GM12874 (cell line): Measurements from ENCODE around the gene TBXA2R.

Experiments
- TF ChIP-seq, protein P1 (sequence below): IDR thresholded peaks from 2 replicates; pipeline ENCODE4 v1.5.1; 2011; ENCODE audit warnings: low read depth, mild to moderate bottlenecking, control low read depth, low read length, moderate library complexity; ENCODE audit not compliant: insufficient read depth

Gene TBXA2R

DNA sequence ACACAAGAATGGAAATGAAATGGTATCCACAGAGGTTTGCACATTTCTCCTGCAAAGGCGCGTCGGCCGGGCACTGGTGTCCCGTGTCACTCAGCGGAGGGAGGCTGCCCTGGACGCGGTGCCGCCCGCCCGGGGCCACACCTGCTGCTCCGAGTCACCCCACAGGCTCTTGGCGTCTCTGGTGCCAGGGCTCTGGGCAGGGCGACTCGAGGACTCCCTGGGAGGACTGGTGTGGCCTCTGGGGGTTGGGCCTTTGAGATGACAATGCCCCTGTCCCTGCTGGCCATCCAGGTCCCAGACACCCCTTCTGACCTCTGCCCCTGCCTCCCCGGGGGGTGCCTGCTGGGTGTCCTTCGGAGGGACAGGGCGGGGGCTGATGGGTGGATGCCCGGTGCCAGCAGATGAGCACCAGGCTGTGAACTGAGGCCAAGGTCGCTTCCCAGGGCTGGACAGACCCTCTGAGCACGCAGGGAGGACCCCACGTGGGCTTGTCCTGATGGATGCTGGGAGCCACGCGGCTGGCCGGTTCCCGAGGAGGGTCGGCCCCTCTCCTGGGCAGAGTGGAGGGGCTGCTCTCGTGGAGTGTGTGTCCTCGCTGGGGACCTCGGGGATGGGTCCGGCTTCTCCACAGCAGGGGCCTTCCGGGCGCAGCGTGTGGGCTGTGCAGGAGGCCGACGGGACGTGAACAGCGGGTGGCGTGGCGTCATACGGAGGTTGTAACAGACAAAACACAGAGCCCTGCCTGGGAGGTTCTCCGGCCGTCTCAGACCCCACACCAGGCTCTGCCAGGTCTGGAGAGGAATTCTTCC is 24.6 kb upstream of the TBXA2R start:
- TF ChIP-seq, protein P1, sequence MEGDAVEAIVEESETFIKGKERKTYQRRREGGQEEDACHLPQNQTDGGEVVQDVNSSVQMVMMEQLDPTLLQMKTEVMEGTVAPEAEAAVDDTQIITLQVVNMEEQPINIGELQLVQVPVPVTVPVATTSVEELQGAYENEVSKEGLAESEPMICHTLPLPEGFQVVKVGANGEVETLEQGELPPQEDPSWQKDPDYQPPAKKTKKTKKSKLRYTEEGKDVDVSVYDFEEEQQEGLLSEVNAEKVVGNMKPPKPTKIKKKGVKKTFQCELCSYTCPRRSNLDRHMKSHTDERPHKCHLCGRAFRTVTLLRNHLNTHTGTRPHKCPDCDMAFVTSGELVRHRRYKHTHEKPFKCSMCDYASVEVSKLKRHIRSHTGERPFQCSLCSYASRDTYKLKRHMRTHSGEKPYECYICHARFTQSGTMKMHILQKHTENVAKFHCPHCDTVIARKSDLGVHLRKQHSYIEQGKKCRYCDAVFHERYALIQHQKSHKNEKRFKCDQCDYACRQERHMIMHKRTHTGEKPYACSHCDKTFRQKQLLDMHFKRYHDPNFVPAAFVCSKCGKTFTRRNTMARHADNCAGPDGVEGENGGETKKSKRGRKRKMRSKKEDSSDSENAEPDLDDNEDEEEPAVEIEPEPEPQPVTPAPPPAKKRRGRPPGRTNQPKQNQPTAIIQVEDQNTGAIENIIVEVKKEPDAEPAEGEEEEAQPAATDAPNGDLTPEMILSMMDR, result no peak

DNA sequence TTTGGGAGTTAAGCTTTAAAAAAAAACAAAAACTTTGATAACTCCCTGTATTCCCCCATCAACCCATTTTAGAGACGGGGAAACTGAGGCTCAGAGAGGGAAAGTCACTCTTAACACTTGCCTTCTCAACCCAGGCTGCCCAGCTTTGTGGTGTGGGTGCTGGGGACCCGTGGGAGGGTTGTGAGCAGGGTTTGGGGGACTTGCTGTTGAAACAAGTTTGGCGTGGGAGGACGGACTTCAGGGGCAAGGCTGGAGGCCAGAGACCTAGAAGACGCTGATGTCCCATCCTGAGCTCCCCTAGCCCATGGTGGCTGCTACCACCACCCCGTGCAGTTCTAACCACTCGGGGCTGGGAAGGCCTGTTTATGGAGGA is 20.7 kb upstream of the TBXA2R start:
- TF ChIP-seq, protein P1, result no peak

DNA sequence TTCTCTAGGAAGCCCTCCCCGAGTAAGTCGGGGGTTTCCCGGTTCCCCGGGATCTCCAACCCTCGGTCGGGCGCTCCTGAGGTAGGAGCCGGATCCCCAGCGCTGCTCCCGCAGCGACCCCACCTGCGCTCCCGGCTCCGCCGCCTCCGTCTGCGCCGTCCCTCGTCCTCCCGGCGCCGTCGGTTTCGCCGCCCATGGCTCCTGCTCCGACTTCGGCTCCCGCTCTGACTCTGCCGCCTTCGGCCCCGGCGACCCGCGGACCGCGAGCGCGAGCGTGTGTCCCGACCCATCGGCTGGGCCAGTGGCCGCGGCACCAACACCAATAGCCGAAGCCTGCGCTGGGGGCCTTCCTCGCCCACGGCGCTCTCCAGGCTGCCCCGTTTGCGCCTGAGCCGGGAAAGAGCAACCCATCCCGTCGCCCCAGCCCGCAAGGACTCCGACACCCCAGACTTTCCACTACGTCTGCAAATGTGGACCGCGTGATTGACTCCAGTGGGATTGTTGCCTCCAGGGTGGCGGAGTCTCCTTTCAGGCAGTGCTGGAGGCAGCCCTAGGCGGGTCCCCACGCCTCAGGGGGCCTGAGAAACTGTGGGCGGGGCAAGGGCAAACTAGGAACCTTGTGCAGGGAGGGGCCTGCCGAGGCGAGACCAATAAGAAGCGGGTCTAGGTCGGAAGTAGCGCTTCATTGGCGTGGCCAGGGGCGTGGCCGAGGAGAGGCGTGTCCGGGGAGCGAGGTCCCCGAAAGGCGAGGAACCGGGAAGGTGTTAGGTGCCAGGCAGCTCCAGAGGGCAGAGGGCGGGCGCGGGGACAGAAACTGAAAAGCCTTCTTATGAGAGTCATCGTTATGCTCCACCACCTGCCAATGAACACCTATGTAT is 20.0 kb upstream of the TBXA2R start, which contains the start of gene CACTIN:
TSS of gene CACTIN (minus strand) at position 318 of the 878 bp plus-strand sequence. CDS start at position 290, 28 bp downstream.
- TF ChIP-seq, protein P1, result no peak

DNA sequence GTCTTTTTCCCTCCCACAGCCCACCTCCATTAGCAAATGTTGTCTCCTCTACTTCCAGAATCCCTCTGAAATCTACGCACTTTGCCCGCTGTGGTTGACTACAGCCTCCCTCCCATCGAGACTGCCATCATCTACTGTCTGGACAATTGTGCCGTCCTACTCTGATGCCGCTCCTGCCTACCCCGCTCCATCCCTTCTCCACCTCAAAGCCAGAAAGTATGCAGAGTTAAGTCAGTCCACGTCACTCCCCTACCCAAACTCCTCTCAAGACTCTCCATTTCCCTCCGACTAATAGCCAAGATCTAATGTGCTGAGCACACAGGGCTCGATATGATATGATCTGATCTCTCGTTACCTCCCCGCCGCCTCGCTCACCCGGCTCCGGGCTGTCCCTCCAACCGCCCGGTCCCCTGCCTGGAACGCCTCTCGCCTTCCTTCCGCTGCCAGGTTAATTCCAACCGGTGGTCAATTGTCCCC is 19.4 kb upstream of the TBXA2R start:
- TF ChIP-seq, protein P1, result no peak

DNA sequence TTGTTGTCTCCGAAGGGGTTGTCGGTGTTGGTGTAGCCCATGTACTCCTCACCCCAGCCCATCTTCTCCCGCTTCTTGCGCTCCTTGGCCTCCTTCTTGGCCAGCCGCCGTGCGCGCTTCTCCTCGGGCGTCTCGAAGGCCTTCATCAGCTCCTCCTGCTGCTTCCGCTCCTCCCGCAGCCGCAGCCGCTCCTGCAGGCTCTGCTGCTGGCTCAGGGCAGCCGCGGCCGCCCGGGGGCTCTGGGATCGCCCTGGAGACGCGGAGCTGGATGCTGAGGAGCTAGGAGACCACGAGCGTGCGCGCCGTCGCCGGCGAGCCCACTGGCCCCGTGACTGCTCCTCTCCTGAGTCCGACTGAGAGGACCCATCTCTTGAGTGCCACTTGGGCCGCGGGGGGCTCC is 17.0 kb upstream of the TBXA2R start:
- TF ChIP-seq, protein P1, result no peak

DNA sequence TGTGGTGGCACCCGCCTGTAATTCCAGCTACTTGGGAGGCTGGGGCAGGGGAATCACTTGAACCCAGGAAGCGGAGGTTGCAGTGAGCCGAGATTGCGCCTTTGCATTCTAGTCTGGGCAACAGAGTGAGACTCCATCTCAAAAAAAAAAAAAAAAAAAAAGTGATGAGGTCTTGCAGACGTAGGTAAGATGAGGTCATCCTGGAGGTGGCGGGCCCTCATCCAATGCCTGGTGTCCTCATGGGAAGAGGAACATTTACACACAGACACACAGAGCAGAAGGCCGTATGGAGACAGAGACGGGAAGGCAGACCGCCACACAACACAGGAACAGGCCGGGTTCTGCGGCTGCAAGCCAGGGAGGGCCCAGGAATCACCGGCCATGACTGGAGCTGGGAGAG is 15.5 kb upstream of the TBXA2R start:
- TF ChIP-seq, protein P1, result no peak

DNA sequence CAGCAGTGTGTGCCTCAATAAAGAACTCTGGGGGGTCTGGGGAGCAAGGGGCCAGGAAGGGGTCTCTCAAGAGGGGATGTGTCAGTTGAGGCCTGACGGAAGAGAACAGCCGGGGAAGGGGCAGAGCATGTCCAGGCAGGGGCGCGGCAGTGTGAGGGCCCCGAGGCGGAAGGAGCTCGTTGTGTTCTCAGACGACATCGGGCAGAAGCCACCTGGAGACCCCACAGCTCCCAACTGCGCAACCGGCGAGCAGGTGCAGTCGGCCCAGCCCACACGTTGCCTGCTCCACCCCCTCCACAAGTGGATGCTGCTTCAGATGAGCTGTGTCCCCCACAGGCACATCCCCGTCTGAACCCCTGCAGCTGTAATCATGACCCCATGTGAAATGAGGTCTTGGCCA is 15.0 kb upstream of the TBXA2R start:
- TF ChIP-seq, protein P1, result no peak
